Effector CD8-positive, alpha-beta T cell (primary cell): ENCODE measurements around the gene ACSF2.

Source experiments
- DNase-seq: peaks from one replicate; lab custom pipeline; 2025; lab: John Stamatoyannopoulos, UW

The ACSF2 gene

DNA sequence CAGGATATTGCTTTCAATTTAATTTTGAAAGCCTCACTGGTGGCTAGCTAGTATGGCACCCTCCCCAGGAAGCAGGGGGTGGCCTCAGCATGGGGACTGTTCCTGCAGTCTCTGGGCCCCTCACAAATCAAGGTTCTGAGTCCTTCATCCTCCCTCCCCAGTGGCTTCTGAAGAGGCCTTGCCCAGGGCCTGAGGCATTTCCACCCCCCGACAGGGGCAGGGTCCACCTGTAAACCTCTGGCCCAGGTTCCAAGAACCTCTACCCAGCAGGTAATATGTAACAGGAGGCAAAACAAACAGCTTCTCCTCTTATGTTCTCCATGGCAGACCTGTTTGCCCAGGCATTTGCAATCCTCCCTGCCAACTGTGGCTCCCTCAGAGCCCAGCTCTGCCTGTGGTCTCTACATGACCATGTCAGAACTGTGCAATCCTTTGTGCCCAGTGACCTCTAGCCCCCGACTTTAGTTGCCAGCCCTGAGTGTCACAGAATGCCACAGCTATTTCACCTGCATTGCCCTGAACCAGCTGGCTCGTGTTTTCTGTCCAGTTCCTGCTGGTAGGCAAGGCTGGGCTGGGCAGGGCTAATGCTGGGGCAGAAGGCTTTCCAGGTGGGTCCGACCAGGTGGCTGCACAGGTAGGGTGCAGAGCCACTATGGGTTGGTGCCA is 14.3 kb downstream of the ACSF2 start:
- DNase-seq = no peak

GRCh38 chr17:50440838-50441829 is 15.1 kb downstream of the ACSF2 start:
- DNase-seq = no peak

GRCh38 chr17:50443505-50443974 is 17.5 kb downstream of the ACSF2 start:
- DNase-seq = no peak

DNA sequence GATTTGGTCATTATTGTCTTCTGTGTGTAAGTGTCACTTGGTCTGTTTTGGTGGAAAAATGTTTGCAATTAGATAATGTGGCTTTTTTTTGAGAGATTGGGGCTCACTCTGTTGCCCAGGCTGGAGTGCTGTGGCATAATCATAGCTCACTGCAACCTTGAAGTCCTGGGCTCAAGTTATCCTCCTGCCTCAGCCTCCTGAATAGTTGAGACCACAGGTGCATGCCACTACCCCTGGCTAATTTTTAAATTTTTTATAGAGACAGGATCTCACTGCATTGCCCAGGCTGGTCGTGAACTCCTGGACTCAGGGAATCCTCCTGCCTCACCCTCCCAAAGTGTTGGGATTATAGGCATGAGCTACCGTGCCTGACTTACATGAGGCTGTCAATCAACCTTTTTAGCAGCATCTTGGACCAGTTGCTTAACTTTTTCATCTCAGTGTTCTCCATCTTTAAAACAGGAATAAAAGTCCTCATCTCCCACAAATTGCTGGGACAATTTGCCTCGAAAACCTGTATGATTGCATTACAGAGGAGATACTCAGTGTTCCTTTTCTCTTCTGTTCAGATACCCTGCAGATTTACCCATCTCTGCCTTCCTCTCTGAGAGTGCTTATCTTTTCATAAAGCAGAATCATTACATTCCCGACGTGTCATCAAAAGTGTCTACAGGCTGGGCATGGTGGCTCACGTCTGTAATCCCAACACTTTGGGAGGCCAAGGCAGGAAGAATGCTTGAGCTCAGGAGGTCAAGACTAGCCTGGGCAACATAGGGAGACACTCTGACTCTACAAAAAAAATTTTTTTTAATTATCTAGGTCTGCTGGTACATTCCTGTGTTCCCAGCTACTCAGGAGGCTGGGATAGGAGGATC is 19.1 kb downstream of the ACSF2 start:
- DNase-seq = no peak

DNA sequence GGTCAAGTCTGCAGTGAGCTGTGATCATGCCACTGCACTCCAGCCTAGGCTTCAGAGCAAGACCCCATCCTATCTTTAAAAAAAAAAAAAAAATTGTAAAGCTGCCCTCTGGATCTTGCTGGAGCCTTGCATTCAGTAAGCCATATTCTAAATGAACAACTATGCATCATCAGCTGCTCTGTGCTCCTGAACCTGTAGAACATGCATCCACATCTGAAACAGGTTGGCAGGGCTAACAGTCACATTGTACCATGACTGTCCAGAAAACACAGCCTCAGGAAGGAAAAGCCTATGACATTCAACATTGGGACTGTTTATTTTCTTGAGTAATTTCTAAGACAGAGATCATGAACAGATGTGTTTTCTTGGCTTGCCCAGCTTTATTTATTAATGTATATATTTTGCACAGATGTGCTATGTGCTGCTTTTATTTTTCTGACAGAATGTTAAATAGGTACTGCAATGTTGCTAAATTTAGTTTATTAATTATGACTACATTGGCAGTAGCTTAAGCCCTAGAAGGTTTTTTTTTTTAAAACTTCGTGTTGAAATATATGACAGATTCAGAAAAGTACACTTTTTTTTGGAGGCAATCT is 19.8 kb downstream of the ACSF2 start:
- no peak for DNase-seq

DNA sequence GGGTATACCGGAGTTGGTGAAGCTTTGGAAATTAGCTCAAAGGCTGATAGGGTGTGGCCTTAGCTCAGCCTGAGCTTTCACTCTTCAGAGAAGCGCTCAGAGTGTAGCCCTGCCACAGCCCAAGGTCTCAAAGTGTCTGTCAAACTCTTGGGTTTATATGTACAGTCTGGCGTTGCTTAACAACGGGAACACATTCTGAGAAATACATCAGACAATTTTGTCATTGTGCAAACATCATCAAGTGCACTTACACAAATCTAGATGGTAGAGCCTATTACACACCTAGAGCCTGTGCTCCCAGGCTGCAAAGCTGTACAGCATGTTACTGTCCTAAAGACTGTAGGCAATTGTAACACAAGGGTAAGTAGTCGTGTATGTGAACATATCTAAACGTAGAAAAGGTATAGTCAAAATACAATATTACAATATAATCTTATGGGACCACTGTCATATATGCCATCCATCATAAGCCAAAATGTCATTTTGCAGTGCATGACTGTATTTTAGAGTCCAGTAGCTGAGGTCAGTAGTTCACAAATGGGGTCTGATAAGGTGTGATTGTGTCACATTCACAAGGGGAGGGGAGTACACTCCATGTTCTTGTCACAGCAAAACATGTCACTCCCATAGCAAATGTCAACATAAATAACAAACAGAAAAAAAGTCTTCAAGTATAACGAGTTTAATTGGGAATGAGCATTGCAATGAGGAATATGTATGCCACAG is 22.0 kb downstream of the ACSF2 start:
- DNase-seq = no peak

DNA sequence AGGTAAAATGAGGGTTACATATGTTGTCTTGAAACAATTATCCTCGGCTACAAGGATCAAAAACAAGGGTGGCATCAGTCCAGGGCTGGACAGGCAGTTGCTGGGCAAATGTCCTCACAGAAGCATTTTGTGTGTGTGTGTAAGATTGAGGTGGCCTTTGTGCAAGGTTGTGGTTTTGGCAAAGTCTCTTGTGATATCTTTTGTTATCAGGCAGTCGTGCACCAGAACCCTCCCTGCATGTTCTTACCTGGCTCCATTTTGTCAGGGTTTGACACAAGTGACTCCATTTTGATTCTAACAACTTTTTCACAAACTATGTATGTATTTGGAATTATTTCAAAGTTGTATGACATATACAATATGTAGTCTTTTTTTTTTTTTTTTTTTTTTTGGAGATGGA is 22.6 kb downstream of the ACSF2 start:
- DNase-seq = no peak

DNA sequence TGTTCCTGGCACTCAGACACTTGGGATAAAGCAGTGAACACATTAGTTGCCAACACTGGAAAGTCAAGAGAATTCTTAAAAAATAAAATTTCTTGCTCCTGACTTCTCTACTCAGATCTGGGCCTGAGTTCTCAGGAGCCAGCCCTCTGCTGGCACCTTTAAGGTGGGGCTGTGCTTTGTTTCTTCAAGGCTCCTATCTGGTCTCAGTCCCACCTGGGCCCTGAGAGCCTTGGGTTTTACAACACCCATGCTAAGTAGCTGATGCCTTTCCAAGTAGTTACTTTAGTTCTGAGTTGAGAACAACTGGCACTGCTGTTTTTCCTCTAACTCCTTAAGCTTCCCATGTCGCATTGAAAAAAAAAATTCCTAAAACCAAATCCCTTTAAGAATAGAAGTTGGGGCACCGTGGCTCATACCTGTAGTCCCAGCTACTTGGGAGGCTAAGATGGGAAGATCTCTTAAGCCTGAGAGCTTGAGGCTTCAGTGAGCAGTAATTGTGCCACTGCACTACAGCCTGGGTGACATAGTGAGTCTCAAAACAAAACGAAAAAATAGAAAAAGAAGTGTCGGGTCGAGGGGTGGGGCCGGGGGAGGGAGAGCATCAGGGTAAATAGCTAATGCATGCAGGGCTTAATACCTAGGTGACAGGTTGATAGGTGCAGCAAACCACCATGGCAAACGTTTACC is 26.1 kb downstream of the ACSF2 start:
- DNase-seq = no peak

- DNase-seq = no peak
These were observed 26.7 kb downstream of the ACSF2 start for GRCh38 chr17:50452630-50453300.

GRCh38 chr17:50453901-50454300 is 27.9 kb downstream of the ACSF2 start:
- no peak for DNase-seq

DNA sequence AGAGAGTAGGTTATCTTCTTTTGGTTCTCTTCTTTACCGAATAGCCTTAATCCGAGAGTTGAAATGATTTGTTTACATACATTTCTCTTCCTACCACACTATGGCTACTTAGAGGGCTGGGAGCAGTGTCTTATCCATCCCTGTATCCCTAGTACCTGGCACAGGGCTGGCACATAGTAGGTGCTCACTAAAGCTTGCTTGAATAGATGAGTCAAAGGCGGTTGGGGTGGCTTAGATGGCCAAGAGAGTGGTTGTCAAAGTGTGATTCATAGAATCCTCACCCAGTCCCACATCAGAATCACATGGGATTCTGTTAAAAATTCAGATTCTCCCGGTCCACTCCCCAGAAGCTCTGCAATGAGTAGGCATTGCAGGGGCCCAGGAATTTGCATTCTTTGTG is 31.6 kb downstream of the ACSF2 start:
- no peak for DNase-seq

DNA sequence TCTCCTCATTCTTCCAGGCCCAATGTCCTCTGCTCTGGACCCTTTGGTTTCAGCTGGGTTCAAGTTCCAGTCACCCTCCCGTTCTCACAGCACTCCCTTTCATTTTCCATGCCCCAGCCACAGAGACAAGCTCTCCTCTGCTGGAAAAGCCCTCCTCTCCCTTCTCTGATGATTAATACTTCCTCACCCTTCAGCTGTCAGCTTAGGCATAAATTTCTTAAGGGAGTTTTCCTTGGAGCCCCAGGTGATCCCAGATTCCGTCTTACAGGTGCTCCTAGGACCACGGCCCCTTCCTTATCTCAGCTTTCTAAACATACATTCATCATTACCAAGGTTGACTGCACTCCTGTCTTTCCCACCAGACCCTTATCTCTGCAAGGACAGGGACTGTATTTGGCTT is 32.3 kb downstream of the ACSF2 start:
- DNase-seq = no peak

DNA sequence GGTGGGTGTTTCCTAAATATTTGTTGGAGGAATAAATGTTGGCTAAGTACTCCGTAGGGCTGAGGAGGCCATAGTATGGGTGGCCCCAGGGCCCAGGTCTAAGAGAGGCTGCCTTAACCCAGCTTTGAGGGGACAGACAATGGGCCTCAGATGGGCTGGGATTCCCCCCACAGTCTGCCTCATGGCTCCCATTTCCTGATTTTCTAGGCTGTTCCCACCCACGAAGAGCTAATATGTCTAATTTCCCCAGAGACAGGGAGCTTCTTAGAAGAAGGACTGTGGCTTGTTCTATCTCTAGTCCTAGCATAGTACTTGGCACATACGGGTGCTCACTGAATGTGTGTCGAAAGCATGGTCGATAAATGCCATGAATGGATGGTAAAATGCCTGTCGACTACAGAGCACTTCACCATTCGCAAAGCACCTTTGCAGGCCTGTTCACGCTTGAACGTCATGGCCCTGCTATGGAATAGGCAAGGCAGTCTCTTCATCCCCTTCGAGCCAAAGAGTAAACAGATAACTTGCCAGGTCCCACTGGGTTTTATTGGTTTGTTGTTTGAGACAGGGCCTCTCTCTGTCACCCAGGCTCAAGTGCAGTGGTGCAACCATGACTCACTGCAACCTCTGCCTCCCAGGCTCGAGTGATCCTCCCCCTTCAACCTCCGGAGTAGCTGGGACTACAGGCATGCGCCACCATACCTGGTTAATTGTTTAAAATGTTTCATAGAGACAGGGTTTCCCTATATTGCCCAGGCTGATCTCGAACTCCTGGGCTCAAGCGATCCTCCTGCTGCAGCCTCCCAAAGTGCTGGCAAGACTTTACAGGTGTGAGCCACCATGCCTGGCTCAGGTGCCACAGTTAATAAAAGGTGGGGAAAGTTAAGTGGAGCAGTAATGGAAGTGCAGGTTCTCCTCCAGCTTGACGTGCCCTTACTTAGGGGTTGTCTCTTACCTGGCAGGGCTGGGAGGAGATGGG is 33.0 kb downstream of the ACSF2 start:
- DNase-seq = no peak

GRCh38 chr17:50459756-50460155 is 33.7 kb downstream of the ACSF2 start:
- DNase-seq = no peak

DNA sequence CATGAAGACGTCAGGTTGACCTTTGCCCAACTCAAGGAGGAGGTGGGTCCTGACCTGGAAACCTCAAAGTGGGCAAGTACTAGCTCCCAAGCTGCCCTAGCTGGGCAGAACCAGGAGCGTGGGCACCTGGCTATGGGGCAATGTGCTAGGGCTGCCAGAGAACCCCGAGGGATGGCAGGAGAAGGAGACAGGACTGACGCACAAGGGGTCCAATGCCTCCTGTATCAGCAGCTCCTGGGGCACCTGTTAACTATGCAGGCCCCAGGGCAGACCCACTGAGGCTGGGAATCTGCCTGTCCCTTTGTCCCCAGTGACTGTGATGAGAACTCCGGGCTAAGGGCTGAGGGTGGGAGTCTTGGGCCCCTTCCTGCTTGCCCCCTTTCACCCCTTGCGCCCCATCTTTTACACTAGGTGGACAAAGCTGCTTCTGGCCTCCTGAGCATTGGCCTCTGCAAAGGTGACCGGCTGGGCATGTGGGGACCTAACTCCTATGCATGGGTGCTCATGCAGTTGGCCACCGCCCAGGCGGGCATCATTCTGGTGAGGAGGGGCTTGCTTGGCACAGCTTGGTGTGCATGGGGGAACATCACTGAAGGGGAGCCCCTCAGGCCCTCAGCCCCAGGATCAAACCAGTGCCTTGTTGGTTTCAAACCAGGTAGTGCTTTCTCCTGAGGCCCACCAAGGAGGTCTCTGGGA is 35.0 kb downstream of the ACSF2 start:
- no peak for DNase-seq

GRCh38 chr17:50461550-50462132 is 35.6 kb downstream of the ACSF2 start:
- no peak for DNase-seq

- no peak for DNase-seq
These were observed 36.4 kb downstream of the ACSF2 start for GRCh38 chr17:50462446-50462845.

GRCh38 chr17:50464121-50464520 is 38.1 kb downstream of the ACSF2 start:
- no peak for DNase-seq
